ENCODE measurements around the gene ZNF624. TPM values are rescaled to one million over a fixed set of nuclear protein-coding genes. Genes with fewer than 3 reads are reported as not detected.

ZNF624 gene
- total RNA-seq, 1 experiment from 2014 or later = 1.9 TPM

Other genes with a start within 250 kb of the ZNF624 start
- 1.8 and 5.5 TPM in 2 replicates for gene TRPV2, start 238.3 kb downstream of the ZNF624 start, total RNA-seq (2014; rRNA removed; shearing (Covaris generic))
- 3.3 and 5.9 TPM in 2 replicates for gene LRRC75A, start 161.7 kb downstream of the ZNF624 start, total RNA-seq (2014; rRNA removed; shearing (Covaris generic))
- gene ZNF287, start 84.6 kb downstream of the ZNF624 start, total RNA-seq (2014; rRNA removed; shearing (Covaris generic)) = 1.4 and 4.7 TPM in 2 replicates
- 0.03 and 0.55 TPM in 2 replicates for gene CCDC144A, start 36.4 kb upstream of the ZNF624 start, total RNA-seq (2014; rRNA removed; shearing (Covaris generic))

Data from H7 (cell line).